ENCODE measurements around the gene CHST5. TPM values are rescaled to one million over a fixed set of nuclear protein-coding genes. Genes with fewer than 3 reads are reported as not detected.

CHST5 gene
- polyA plus RNA-seq, 1 of the 3 experiments (the other 2 are of a cell fraction), result 0.49 TPM

GRCh38 chr16:75526032-75526790, 9.7 kb downstream of the CHST5 start:
- no peak for TF ChIP-seq IRF3 (IDR thresholded peaks at IDR 0.05; ENCODE audit: low read depth, low read length)
- TF ChIP-seq MXI1 (IDR thresholded peaks at IDR 0.05; ENCODE audit: low read depth, low read length), result no peak
- TF ChIP-seq CHD2 (IDR thresholded peaks at IDR 0.05; ENCODE audit: low read length, partially characterized antibody), result no peak
- no peak for TF ChIP-seq MEF2A (IDR thresholded peaks at IDR 0.05; ENCODE audit: borderline replicate concordance, low read depth)
- TF ChIP-seq PBX3 (IDR thresholded peaks at IDR 0.05), result no peak
- no peak for TF ChIP-seq FOSL2 (IDR thresholded peaks at IDR 0.05; ENCODE audit: borderline replicate concordance, low read depth)
- TF ChIP-seq SIN3A (IDR thresholded peaks at IDR 0.05; ENCODE audit: borderline replicate concordance, low read depth, low read length), result no peak
- TF ChIP-seq USF2 (IDR thresholded peaks at IDR 0.05; ENCODE audit: borderline replicate concordance, low read depth, low read length), result no peak
- TF ChIP-seq FOXJ3 (CRISPR knock-in tag; IDR thresholded peaks at IDR 0.05), result no peak
- no peak for TF ChIP-seq TCF12 (IDR thresholded peaks at IDR 0.05)
- no peak for TF ChIP-seq REST (IDR thresholded peaks at IDR 0.05; ENCODE audit: low read depth, low read length)
- no peak for TF ChIP-seq TAF1 (IDR thresholded peaks at IDR 0.05; ENCODE audit: borderline replicate concordance, low read depth, low read length)
- TF ChIP-seq TEAD4 (IDR thresholded peaks at IDR 0.05; ENCODE audit: borderline replicate concordance, insufficient read depth), result no peak
- no peak for TF ChIP-seq EZH2phosphoT487 (IDR thresholded peaks at IDR 0.05; ENCODE audit: borderline replicate concordance, low read depth)
- no peak for TF ChIP-seq JUND (IDR thresholded peaks at IDR 0.05)
- H2AFZ ChIP-seq (ENCODE audit: low read depth), result no peak overlapping the region
- H3F3A ChIP-seq (replicated peaks; ENCODE audit: insufficient read depth), result no peaks in the 10 kb centered on the region
- no peak for DNase-seq
- no peaks in the 10 kb centered on the region for H3K27me3 ChIP-seq (ENCODE audit: insufficient read depth)
- no peak overlapping the region for H3K4me3 ChIP-seq (ENCODE audit: low read depth in 2 of 2, low read length in 1 of 2)
- 63% methylated on average over 5 of the region's 5 CpGs for WGBS (ENCODE audit: low lambda C conversion rate)
- H3K9me2 ChIP-seq, result no peaks in the 10 kb centered on the region
- CTCF ChIA-PET, result interaction anchor here (1.6 kb wide), 1 partner anchor 9 kb away, joined by 6 read pairs; no protein-coding TSS in a partner anchor
- POLR2A ChIA-PET, result no interaction called here
- no peaks in the 10 kb centered on the region for H3K4me1 ChIP-seq (ENCODE audit: control insufficient read depth in 1 of 2, insufficient read depth in 2 of 2, low read depth in 1 of 2, low read length in 1 of 2)
- no peaks in the 10 kb centered on the region for H3K79me2 ChIP-seq (ENCODE audit: insufficient read depth)
- H3K27ac ChIP-seq (ENCODE audit: low read depth in 2 of 2, low read length in 1 of 2), result no peak overlapping the region
- H4K20me1 ChIP-seq (ENCODE audit: insufficient read depth), result no peaks in the 10 kb centered on the region
- H3K9ac ChIP-seq, result no peak overlapping the region
- H3K36me3 ChIP-seq (replicated peaks in 1 of 2; ENCODE audit: control insufficient read depth in 1 of 2, insufficient read depth in 2 of 2, low read length in 1 of 2), result no peaks in the 10 kb centered on the region
- no peaks in the 10 kb centered on the region for H3K9me3 ChIP-seq
- H3K4me2 ChIP-seq, result no peak overlapping the region

All from SK-N-SH (cell line).